Measurements from ENCODE around the gene MYO3B.

DNA sequence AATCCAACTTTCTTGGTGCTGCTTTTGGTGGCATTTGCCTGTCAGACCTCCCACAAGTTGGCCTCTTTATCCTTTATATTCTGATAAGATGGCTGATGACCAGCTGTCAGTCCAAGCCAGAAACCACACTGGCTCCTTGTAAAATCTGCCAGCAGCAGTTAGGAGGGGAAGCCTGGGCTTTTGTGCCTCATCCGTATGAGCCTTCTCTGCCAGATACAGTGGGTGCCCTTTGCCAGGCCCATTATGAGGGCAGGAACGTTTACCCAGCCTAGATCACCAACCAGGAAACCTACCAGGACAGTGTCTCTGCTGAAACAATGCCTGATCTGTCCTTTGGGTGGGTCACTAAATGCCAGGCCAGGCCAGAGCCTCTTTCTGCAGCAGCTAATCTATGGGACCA, 334.3 kb downstream of the MYO3B start:
- TF ChIP-seq, protein P1, sequence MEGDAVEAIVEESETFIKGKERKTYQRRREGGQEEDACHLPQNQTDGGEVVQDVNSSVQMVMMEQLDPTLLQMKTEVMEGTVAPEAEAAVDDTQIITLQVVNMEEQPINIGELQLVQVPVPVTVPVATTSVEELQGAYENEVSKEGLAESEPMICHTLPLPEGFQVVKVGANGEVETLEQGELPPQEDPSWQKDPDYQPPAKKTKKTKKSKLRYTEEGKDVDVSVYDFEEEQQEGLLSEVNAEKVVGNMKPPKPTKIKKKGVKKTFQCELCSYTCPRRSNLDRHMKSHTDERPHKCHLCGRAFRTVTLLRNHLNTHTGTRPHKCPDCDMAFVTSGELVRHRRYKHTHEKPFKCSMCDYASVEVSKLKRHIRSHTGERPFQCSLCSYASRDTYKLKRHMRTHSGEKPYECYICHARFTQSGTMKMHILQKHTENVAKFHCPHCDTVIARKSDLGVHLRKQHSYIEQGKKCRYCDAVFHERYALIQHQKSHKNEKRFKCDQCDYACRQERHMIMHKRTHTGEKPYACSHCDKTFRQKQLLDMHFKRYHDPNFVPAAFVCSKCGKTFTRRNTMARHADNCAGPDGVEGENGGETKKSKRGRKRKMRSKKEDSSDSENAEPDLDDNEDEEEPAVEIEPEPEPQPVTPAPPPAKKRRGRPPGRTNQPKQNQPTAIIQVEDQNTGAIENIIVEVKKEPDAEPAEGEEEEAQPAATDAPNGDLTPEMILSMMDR (IDR thresholded peaks at IDR 0.05) = no peak
- TF ChIP-seq POLR2A (IDR thresholded peaks at IDR 0.05) = no peak

Measured in prostate gland (tissue), 2 donors.